ENCODE results near the gene DPEP3.
"Not testable (repeated sequence)": the region's sequence is repeated elsewhere in the genome, so short reads cannot be mapped to it uniquely, and the experiment has no call there.

Gene DPEP3, protein sequence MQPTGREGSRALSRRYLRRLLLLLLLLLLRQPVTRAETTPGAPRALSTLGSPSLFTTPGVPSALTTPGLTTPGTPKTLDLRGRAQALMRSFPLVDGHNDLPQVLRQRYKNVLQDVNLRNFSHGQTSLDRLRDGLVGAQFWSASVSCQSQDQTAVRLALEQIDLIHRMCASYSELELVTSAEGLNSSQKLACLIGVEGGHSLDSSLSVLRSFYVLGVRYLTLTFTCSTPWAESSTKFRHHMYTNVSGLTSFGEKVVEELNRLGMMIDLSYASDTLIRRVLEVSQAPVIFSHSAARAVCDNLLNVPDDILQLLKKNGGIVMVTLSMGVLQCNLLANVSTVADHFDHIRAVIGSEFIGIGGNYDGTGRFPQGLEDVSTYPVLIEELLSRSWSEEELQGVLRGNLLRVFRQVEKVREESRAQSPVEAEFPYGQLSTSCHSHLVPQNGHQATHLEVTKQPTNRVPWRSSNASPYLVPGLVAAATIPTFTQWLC

GRCh38 chr16:67979955-67980678 lies at the start of gene DPEP3:
TSS of gene DPEP3 (minus strand) at chr16:67980499. CDS start at chr16:67980380, 119 bp downstream.
- no peak for DNase-seq

DNA sequence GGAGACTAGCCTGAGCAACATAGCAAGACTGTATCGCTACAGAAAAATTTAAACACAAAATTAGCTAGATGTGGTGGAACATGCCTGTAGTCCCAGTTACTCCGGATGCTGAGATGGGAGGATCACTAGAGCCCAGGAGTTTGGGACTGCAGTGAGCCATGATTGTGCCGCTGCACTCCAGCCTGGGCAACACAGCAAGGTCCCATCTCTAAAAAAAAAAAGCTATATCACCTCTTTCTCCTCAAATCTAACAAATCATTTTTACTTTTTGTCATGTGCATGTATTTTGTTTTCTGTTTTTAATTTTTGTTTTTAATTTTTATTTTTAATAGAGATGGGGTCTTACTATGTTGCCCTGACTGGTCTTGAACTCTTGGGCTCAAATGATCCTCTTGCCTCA lies 48.7 kb upstream of the DPEP3 start:
- DNase-seq = no peak

DNA sequence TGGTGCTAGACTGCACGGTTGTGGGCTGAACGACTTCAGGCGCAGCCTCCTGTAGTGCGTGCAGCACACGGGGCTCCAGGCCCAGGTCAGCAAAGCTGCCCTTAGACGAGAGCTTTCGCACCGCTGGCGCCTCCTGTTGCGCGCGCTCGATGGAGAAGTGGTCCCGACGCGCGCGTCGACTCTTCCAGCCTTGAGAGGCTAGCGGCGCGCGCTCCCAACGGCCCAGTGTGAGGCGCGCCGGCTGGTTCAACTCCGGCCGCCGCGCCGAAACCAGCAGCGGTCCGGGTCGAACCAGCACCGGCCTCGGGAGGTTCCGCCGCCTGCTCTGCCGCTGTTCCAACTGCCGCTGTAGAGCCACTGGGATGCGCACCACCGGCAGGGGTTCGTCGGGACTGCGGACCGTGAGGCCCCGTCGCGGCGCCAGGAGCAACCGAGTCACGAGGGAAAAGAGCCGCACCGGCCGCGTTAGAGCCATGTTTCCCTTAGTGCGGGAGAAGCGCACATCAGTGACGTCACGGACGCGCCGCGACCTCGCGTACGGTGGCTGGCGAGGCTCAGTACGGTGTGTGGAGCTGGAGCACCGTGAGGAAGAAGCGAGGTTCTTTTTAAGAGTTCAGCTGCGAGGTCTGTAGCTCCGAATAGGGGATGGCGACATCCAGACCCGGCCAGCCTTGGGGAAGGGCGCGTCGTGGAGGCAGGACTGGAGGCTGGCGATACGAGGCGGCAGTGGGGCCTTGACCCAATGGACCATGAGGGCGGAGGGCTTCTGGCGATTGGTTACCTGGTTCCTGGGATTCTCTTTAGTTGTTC lies 42.6 kb upstream of the DPEP3 start, which contains the start of the genes DDX28 and DUS2:
Gene DDX28 (minus strand): TSS at position 505 of the 810 bp plus-strand sequence. CDS start 30 bp downstream, at position 475.
Gene DUS2 (plus strand): TSS at position 557 of the 810 bp plus-strand sequence. CDS start 14,740 bp downstream, outside the sequence.
- peak; percentile 51 to 76 for DNase-seq

GRCh38 chr16:68022278-68022727 lies 42.0 kb upstream of the DPEP3 start:
- no peak for DNase-seq

DNA sequence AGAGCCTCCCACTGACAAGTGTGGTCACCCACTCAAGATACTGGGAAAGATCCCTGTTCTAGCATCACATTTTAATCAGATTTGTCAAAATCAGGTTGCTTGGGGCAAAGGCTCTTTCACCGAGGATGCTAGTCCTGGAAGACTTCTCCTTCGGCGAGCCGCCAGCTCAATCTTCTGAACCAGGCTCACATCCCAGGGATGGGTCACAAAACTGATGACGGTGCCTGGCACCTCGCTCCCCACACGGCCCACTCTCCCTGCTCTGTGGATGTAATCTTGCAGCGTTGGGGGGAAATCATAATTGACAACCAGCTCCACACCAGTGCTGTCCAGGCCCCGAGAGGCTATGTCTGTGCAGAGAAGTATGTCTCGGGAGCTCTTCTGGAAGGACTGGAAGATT lies 41.2 kb upstream of the DPEP3 start:
- DNase-seq = no peak

GRCh38 chr16:68019167-68019680 lies 38.9 kb upstream of the DPEP3 start:
- no peak for DNase-seq

- DNase-seq = no peak
Observed at GRCh38 chr16:68015681-68016080, 35.4 kb upstream of the DPEP3 start, which contains the start of gene DPEP2NB. TSS of gene DPEP2NB (minus strand) at chr16:68015911. CDS start at chr16:68015770, 141 bp downstream.

GRCh38 chr16:68013440-68013839 lies 33.1 kb upstream of the DPEP3 start:
- no peak for DNase-seq

DNA sequence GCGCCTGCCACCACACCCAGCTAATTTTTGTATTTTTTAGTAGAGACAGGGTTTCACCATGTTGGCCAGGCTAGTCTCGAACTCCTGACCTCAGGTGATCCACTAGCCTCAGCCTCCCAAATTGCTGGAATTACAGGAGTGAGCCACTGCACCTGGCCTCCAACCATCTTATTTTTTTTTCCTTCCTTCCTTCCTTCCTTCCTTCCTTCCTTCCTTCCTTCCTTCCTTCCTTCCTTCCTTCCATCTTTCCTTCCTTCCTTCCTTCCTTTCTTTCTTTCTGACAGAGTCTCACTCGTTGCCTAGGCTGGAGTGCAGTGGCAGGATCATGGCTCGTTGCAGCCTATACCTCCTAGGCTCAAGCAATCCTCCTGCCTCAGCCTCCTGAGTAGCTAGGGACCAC lies 29.6 kb upstream of the DPEP3 start:
- DNase-seq = not testable (repeated sequence)

DNA sequence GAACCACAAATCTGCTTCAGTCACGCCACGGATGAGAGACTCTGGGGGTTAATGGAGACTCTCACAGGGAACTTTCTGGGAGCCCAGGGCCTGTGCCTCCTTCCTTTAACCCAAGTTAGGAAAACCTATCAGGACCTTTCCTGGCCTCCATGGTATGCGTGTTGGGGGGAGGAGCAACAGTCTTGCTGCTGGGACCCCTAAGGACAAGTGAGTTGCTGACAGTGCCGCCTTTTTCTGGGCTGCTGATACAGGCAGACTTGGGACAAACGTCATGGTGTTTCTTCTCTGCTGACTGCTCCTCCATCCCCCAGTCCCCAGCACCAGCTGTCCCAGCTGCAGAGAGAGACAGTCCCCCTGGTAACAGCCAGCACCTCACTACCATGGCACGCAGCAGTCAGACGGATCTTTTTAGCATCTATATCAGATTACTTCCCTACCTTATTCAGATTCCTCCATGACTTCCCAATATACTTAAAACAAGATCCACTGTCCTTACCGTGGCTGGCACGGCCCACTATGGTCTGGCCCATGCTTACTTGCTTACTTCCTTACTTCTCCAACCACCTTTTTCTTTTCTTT lies 28.9 kb upstream of the DPEP3 start:
- no peak for DNase-seq

DNA sequence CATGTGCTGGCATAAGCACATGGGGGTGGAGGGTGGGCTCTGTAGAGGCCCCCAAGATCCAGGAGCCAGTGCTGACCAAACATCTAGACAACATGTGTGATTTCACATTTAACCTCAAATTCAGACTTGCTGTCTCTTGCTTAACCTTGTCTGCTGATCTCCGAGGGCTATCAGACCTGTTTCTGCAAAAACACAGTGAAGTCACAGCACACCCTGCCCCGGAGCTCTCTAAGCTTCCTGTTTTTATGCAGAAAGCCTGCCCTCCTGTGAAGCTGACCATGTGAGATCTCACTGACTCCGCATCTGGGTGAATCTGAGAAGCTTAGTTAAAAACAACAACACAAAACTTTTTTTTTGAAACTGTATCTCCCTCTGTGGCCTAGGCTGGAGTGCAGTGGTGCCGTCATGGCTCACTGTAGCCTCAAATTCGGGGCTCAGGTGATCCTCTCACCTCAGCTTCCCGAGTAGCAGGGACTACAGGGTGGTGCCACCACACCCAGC lies 25.5 kb upstream of the DPEP3 start:
- DNase-seq = no peak

DNA sequence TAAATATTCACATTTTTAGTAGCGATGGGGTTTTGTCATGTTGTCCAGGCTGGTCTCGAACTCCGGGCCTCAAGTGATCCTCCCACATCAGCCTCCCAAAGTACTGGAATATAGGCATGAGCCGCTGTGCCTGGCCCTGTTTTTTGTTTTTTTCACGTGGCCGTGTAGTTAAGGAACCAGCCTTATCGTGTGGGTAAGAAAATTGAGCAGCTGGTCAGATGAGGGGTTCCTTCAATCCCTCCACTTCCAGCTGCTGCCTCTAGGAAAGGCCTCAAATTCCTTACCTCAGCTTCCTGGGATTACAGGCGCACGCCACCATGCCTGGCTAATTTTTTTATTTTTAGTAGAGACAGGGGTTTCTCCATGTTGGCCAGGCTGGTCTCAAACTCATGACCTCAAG lies 24.9 kb upstream of the DPEP3 start:
- no peak for DNase-seq

- no peak for DNase-seq
Observed at GRCh38 chr16:68003031-68003430, 22.7 kb upstream of the DPEP3 start.

DNA sequence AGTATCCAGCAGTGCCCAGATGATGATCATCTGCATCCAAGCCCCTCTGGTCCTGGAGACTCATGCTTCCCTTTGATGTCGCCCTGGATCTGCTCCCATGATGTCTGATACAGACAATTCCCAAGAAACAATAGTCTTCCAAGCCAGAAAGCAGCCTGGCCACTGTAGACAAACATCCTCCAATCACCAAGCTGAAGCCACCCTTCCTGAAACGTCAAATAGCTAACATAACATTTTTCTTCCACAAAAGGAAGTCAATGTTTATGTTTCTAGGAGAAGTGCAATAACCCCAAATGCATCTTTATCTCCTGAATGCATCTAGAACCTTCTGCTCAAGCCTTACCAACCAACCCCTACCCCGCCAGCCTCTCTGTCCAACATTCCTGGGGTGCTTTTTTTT lies 20.2 kb upstream of the DPEP3 start:
- DNase-seq = no peak

DNA sequence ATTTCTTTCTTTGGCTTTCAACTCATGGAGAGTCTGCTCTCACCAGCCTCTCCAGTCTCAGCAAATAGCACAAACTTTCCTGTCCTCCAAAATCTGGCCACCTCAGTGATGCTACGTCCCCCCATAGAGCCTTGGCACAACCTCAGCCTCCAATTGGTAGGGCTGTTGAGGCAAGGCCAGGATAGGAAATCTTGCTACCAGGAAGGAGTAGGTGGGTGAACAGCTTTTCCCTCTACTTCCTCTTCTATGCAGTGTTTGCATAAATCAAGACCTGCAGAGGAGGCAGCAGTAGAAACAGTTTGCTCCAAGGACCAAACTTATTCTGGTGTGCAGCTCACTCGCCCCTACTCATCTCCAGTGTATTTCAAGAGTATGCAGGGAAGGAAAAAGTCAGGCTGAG lies 19.7 kb upstream of the DPEP3 start:
- no peak for DNase-seq

DNA sequence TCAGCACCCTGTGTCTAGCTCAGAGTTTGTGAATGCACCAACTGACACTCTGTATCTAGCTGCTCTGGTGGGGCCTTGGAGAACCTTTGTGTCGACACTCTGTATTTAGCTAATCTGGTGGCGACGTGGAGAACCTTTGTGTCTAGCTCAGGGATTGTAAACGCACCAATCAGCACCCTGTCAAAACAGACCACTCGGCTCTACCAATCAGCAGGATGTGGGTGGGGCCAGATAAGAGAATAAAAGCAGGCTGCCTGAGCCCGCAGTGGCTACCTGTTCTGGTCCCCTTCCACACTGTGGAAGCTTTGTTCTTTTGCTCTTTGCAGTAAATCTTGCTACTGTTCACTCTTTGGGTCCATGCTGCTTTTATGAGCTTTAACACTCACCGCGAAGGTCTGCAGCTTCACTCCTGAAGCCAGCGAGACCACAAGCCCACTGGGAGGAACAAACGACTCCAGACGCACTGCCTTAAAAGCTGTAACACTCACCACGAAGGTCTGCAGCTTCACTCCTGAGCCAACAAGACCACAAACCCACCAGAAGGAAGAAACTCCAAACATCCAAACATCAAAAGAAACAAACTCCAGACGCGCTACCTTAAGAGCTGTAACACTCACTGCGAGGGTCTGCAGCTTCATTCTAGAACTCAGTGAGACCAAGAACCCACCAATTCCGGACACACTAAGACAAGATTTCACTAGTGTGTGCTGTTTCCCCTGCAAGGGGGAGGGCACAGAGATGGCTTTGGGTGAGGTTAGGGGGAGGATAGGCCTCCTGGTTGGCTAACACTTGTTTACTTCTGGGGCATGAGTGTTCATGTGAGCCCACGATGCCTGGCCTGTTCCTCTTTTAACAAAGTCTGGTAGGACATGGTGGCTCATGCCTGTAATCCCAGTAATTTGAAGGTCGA lies 18.7 kb upstream of the DPEP3 start, which contains the start of gene DPEP2:
Gene DPEP2 (minus strand): TSS at position 706 of the 910 bp plus-strand sequence. CDS start 6,272 bp downstream, outside the sequence.
- DNase-seq = not testable (repeated sequence)

GRCh38 chr16:67998231-67998778 lies 18.0 kb upstream of the DPEP3 start:
- DNase-seq = not testable (repeated sequence)

DNA sequence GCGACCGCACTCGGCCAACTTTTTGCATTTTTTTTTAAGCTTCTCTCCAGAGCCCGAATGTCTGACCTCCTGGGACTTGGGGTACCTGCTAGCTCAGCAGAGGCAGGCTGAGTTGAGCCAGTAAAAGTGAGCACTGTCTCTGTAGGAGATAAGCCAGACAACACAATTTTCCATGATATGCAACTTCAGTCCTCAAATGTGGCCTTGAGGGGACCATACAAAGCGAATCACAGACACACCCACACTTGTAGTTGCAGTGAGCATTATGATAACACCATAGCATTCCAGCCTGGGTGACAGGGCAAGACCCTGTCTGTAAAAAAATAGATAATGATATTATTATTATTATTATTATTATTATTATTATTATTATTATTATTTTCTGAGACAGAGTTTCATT lies 16.4 kb upstream of the DPEP3 start:
- DNase-seq = no peak

DNA sequence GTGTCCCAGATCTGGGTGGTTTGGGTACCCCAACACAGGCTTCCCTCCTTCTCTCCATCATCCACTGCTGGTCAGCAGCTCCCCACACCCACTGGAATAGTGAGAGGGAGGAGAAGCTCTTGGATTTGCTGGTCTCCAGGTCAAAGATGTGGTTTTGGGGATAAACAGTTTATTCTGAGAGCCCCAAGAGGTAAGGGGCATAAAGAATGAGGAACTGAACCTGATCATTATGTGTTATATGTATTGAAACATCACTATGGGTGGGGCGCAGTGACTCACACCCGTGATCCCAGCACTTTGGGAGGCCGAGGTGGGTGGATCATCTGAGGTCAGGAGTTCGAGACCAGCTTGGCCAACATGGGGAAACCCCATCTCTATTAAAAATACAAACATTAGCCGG lies 15.1 kb upstream of the DPEP3 start:
- DNase-seq = no peak

DNA sequence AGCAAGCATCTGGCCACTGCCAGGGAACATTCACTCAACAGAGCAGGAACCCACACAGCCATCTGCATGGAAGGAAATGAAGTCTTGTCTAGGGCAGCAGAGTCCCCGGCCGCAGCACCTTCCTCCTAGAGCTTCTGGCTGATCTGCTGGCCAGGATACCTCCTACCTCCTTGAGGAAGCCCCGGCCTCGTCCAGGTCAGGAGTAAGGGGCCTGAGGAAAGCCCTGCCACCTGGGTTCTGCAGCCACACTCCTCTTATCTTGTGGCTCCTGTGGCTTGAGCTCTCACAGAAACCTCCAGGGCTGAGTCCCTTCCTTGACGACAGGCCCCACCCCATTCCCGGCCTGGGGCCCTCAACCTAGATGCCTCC lies 13.7 kb upstream of the DPEP3 start:
- not testable (repeated sequence) for DNase-seq

Measured in NCI-H526 (cell line).